NOMO-1 (cell line): Measurements from ENCODE around the gene DNPH1.

Experiments
- DNase-seq, 2 experiments: peaks; one replicate each; lab custom pipeline; 2025; ENCODE audit not compliant: unreplicated experiment in 2 of 2; lab: John Stamatoyannopoulos, UW

The DNPH1 gene

DNA sequence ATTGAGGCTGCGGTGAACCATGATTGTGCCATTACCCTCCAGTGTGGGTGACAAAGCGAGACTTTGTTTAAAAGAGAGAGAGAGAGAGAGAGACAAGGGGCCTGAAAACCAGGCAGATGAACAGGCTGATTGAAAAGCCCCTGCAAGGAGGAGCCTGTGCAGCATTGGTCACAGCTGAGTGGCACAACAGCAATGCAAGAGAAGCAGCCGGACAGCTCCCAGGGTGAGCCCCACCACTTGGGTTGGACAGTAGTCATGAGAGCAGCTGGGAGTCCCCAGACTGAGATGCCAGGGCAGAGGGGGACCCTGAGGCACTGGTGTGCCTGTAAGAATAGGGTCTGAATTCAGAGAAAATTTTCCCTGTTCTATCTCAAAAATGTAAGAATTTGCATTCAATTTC, 10.2 kb downstream of the DNPH1 start:
- no peak for DNase-seq

DNA sequence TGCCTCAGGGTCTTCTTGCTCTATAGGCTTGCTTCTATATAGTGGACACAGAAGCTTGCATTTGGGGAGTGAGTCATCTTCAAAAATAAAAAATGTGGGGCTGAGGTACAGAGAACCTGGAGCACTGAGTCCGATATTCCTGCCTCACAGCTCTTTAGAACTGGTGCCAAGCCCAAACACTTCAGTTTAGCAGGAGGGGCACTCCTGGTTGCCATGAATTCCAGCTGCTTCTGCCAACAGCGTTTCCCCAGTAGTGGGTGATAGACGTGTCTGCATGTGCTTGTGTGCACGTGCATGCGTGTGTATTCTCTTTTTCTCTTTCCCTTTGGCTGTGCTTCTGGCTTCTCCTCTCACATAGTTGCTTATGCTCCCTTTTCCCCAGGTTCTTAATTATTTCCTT, 11.9 kb downstream of the DNPH1 start:
- DNase-seq = no peak

DNA sequence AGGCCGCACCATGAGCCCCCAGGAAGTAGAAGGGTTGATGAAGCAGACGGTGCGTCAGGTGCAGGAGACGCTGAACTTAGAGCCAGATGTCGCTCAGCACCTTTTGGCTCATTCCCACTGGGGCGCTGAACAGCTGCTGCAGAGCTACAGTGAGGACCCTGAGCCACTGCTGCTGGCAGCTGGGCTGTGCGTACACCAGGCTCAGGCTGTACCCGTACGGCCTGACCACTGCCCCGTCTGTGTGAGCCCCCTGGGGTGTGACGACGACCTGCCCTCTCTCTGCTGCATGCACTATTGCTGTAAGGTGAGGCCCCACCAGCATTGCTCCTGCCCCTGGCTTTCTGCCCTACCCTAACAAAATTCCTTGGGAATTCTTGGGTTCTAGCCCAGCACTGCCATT, 13.1 kb downstream of the DNPH1 start:
- no peak for DNase-seq

DNA sequence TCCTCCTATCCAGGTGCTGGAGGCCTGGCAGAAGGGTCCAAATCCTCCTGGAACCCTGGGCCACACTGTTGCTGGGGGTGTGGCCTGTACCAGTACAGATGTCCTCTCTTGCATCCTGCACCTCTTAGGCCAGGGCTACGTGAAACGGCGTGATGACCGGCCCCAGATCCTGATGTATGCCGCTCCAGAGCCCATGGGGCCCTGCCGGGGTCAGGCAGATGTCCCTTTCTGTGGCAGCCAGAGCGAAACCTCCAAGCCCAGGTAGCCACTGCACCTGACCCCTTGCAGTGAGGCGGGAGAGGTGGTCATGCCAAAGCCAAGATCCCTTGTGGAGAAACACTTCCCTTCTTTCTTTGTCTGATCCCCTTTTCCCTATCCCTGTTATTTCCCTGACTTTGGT, 14.2 kb downstream of the DNPH1 start:
- no peak for DNase-seq

DNA sequence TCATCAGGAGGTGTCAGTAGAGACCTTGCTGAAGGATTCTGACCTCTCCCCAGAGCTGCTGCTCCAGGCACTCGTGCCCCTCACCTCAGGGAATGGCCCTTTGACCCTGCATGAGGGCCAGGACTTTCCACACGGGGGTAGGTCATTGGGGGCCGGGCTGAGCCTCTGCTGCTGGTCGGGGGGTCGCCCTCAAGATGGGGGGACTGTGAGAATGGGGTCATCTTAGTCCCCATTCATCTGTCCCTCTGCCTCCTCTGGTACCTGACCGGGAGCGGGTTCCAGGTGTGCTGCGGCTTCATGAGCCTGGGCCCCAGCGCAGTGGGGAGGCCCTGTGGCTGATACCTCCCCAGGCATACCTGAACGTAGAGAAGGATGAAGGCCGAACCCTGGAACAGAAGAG, 15.8 kb downstream of the DNPH1 start:
- no peak for DNase-seq

DNA sequence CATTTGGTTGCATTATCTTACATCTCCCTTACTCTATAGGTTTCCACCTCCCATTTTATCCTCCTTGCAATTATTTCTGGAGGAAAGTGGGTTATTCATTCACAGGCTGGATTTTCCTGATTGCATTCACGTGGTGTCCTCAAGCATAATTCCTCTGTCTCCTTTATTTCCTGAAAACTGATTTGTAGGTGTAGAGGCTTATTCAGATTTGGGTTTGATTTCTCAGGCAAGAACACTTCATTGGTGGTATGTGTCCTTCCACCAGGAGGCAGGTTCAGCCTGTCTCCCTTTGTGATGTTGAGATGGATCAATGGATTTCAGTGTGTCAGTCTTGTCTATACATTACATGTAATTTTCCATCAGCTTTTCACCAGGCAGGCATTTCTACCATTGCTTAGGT, 17.3 kb downstream of the DNPH1 start:
- no peak for DNase-seq

DNA sequence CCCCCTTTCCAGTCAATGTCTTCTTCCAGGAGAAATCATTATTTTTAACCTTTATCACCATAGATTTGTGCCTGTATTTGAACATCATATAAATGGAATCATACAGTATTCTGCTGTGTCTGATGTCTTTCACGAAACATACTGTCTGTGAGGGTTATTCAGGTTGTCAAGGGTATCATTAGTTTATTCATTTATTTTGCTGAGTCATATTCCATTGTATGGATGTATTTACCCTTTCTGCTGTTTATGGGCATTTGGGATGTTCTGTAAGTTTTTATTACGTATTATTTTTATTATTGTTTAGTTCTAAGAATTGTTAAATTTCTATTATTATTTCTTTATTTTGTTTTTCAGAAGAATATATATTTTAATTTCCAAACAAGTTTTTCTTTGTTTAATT, 22.0 kb downstream of the DNPH1 start:
- no peak for DNase-seq

DNA sequence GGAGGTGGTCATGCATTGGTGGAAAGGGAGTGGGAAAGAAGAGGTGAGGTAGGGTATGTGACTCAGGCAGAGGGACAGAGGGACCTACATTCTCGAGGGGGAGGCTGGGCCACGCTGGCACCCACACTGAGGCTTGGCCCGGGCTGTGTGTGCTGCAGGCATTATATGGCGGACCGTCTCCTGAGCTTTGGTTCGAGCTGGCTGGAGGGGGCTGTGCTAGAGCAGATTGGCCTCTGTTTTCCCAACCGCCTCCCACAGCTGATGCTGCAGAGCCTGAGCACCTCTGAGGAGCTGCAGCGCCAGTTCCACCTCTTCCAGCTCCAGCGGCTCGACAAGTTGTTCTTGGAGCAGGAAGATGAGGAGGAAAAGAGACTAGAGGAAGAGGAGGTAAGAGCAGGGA, 23.4 kb downstream of the DNPH1 start:
- DNase-seq = no peak

DNA sequence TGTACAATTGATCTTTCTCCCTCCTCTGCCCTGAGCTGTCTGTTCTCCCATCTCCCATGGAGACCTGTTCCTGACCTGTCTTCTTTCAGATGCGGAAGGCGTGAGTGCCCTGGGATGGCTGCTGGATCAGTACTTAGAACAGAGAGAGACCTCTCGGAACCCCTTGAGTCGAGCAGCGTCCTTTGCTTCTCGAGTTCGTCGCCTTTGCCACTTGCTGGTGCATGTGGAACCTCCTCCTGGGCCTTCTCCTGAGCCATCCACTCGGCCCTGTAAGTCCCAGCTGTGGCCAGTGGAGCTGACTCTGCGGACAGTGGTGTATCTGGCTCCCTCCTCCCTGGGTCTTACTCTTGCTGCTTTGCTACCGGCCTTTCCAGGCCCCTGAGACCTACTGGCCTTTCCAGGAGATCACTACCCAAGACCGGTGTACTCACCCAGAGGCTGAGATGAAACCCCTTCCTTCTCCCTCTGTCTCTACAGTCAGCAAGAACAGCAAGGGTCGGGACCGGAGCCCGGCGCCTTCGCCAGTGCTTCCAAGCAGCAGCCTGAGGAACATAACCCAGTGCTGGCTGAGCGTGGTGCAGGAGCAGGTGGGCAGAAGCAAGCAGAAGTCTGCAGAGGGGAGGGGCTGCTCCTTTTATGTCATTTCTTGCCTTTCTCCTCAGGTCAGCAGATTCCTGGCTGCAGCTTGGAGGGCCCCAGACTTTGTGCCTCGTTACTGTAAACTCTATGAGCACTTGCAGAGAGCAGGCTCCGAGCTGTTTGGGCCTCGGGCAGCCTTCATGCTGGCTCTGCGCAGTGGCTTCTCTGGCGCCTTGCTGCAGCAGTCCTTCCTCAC, 24.8 kb downstream of the DNPH1 start:
- DNase-seq = no peak

DNA sequence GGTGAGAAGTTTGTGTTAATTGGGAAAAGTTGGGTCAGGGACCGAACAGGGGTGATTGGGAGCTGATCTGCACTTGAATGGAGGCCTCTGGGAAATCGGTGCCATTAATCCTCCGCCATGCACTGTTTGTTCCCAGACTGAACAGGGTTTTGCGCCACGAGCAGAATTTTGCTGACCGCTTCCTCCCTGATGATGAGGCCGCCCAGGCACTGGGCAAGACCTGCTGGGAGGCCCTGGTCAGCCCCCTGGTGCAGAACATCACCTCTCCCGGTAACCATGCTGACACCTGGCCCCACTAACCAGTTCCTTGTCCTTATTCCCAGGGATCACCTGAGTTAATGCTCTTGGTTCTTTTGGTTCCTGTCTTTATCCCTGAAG, 25.6 kb downstream of the DNPH1 start:
- no peak for DNase-seq

DNA sequence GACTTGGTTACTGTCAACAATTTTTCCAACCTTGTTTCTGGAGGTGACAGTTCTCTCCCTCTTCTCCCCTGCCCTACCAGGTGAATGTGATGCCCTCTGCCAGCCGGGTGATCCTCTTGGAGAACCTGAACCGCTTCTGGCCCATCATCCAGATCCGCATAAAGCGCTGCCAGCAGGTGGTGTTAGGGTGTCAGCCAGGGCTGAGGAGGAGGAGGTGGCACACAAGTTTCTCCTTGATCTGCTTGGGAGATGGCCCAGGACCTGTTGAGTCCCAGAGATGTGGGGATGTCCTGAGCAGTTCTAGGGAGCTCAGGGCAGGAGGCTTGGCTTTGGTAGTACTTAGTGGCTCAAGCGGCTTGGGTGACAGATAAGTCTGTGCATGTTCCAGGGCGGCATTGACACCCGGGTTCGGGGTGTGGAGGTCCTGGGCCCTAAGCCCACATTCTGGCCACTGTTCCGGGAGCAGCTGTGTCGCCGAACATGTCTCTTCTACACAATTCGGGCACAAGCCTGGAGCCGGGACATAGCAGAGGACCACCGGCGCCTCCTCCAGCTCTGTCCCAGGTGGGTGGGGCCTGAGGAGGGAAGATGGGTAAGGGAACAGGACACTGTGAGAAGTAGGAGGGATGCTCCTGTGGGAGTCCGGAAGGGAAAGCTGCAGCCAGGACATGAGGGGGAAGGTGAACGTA, 26.1 kb downstream of the DNPH1 start:
- no peak for DNase-seq

DNA sequence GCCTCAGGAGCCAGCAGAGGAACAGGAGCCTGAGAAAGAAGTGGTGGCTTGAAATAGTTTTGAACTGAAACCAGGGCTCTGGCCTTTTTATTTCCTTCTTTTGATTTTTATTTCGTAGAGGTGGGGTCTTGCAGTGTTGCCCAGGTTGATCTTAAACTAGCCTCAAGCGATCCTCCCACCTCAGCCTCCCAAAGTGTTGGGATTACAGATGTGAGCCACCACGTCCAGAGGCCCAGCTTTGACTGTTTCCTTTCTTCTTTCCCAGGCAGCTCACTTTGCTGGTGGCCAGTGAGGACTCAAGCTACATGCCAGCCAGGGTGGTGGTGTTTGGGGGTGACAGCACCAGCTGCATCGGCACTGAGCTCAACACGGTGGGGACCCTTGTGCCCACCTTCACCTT, 26.8 kb downstream of the DNPH1 start:
- DNase-seq = no peak

DNA sequence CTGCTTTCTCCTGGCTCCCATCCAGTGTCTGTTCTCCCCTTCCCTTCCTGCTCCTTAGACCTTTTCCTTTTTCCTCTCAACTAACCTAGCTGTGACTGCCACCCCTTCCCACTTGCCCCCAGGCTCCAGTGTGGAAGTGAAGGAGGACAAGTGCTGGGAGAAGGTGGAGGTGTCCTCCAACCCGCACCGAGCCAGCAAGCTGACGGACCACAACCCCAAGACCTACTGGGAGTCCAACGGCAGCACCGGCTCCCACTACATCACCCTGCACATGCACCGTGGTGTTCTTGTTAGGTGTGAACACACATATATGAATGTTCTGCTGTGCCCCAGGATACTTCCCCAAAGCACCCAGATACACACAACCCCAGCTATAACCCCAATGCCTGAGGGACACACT, 28.7 kb downstream of the DNPH1 start:
- no peak for DNase-seq

DNA sequence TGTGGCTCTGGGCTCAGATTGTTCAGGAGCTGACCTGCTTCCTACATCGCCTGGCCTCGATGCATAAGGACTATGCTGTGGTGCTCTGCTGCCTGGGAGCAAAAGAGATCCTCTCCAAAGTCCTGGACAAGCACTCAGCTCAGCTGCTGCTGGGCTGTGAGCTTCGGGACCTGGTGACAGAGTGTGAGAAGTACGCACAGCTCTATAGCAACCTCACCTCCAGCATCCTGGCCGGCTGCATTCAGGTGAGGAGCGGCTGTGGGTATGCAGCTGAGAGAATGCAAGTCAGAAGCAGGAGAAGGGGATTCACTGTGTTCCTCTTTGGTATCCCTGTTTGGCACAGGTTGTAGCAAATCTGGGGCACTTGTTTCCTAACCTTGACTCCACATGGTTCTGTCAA, 29.4 kb downstream of the DNPH1 start:
- DNase-seq = no peak

DNA sequence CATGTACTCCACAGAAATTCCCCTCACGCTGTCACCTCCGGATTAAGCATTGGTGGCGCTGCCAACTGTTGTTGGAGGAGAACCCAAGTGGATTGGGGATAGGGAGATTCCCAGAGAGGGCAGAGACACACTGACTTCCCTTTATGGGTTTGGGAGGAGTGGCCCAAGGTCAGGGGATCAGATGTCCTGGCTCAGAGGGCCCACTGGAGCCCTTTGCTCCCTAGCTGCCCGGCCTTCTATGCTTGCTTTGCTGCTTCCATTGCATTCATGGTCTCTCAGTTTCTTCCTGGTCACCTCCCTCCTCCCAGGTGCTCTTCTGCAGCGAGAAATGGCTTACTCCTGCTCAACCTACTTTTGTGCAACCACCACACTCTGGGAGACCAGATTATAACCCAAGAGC, 32.9 kb downstream of the DNPH1 start:
- DNase-seq = no peak

DNA sequence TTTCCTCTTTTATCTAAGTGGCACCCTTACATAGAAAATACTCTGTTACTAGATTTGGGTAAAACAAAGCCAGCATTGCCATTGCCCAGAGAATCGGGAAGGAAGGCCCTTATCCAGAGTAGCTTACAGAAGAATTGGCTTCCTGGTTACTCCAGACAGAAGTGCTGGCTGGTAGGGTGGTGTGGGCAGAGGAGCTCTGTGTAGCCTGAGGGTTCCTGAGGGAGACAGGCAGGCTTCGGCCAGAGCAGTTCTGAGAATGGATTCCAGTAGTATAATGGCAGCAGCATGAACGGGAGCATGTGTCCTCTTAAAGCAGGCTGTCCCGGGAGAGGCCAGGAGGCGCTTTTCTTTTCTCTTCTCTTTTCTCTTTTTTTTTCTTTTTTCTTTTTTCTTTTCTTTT, 35.4 kb downstream of the DNPH1 start:
- DNase-seq = no peak

DNA sequence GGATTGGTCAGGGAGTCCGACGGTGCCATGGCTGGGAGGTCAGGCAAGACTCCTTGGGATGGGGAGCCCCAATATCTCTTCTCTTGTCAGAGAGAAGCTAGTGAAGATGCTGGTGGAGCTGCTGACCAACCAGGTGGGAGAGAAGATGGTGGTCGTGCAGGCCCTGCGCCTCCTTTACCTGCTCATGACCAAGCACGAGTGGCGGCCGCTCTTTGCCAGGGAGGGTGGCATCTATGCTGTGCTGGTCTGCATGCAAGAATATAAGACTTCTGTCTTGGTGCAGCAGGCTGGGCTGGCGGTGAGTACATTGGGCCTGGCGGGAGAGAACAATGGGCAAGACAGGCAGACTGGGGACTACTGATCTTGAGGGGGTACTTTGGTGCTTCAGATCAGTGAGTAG, 36.4 kb downstream of the DNPH1 start:
- DNase-seq = no peak

DNA sequence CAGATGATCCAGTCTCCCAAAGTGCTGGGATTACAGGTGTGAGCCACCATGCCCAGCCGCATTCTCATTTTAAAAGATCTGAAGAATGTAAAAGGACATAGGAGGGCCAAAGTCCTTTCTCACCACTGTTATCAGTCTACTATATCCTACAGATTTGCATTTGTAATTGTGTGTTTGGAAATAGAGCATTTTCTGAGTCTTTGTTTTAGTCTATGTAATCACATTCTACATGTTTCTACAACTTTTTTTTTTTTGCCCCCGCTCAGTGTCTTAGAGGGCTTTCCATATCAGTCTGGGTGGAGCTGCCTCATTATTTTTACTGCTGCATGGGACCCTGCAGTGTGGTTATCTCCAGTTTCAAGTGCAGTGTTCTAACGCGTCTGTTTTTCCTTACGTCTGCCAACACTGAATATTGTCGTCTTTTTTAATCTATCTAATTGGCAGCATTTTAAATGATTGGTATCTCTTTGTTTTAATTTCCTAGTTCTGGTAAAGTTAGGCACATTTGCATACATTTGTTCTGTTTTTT, 39.4 kb downstream of the DNPH1 start:
- DNase-seq = no peak

DNA sequence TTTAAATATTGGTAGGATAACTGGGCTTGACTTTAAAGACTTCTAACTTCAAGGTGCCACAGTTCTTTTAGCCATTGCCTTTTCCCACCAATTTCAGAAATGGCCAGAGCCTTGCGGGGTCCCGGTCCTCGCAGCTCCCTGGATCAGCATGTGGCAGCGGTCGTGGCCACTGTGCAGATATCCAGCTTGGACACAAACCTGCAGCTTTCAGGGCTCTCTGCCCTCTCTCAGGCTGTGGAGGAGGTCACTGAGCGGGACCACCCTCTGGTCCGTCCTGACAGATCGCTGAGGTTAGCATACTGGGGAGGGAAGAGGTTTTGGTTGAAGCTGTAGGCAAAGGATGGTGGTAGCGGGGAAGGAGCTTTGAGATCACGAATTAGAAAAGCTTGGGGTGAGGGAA, 40.9 kb downstream of the DNPH1 start:
- DNase-seq = no peak

DNA sequence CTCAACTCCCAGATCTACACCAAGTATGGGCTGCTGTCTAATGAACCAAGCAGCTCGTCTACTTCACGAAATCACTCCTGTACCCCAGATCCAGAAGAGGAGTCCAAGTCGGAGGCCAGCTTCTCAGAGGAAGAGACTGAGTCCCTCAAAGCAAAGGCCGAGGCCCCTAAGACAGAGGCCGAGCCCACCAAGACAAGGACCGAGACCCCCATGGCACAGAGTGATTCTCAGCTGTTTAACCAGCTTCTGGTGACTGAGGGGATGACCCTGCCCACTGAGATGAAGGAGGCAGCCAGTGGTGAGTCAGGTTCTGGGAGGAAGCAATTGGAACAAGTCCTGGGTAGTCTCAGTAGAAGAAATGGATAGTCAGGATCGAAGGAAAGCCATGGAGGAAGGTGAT, 41.5 kb downstream of the DNPH1 start:
- DNase-seq = no peak

DNA sequence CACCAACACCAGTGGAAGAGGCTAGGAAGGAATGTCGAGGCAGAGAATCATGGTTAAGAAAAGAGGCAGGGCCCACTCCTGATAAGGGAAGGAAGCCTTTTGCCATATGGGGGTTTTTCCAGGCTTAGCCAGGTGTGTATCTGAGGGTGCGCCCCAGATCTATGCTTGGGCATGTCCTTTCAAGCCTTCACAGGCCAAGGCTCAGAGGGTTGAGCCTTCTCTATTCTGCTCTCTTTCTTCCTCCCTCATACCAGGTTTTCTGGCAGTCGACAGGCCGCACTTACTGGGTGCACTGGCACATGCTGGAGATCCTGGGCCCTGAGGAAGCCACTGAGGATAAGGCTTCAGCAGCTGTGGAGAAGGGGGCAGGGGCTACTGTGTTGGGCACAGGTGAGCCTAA, 42.6 kb downstream of the DNPH1 start:
- no peak for DNase-seq

DNA sequence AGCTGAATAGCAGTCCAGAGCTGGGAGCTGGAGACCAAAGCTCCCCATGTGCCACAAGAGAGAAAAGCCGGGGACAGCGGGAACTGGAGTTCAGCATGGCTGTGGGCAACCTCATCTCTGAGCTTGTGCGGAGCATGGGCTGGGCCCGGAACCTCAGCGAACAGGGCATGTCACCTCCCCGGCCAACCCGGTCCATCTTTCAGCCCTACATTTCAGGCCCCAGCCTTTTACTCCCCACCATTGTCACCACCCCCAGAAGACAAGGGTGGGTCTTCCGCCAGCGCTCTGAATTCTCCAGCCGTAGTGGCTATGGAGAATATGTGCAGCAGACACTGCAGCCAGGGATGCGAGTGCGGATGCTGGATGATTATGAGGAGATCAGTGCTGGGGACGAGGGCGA, 43.3 kb downstream of the DNPH1 start:
- no peak for DNase-seq
